Tibial nerve (tissue), 4 donors: ENCODE measurements around the gene JAK1. TPM values are rescaled to one million over a fixed set of nuclear protein-coding genes. Genes with fewer than 3 reads are reported as not detected.

Source experiments
- DNase-seq, 2 donors: peaks; one replicate each; pipeline ENCODE4 v3.0.0-alpha.2; 2019; ENCODE audit warnings: low spot score in 2 of 2
- H3K27ac ChIP-seq, 4 donors: fragments of 200-600 bp; sonication (generic) in 3 of 4; one replicate each; pipeline ENCODE4 v1.5.1; 2017 to 2019; ENCODE audit warnings: mild to moderate bottlenecking in 1 of 4
- H3K27me3 ChIP-seq, 2 donors: fragments of 200-600 bp; sonication (generic) in 1 of 2; one replicate each; pipeline versions ENCODE4 v1.5.1 to v1.6.0; 2017 to 2019
- H3K36me3 ChIP-seq, 3 donors: fragments of 200-600 bp; sonication (generic); one replicate each; pipeline ENCODE4 v1.5.1; 2018 to 2019
- H3K4me1 ChIP-seq, 4 donors: fragments of 200-600 bp; sonication (generic) in 3 of 4; one replicate each; pipeline ENCODE4 v1.5.1; 2017 to 2019
- H3K4me3 ChIP-seq, 4 donors: fragments of 200-600 bp; sonication (generic) in 3 of 4; one replicate each; pipeline ENCODE4 v1.5.1; 2017 to 2019; ENCODE audit warnings: mild to moderate bottlenecking in 1 of 4, moderate library complexity in 1 of 4
- H3K9me3 ChIP-seq, 4 donors: fragments of 200-600 bp; sonication (generic) in 3 of 4; one replicate each; pipeline ENCODE4 v1.5.1; 2017 to 2019
- CTCF ChIP-seq, 5 experiments: fragments of 200-600 bp in 3 of 5; fragments of 450-650 bp in 2 of 5; sonication (generic) in 3 of 5; IDR thresholded peaks; one replicate each; pipeline ENCODE4 v1.5.1; 2016 to 2019; ENCODE audit warnings: antibody characterized with exemption in 5 of 5, mild to moderate bottlenecking in 3 of 5, moderate library complexity in 2 of 5
- EP300 ChIP-seq, 2 donors: sonication (generic); formaldehyde crosslinking; IDR thresholded peaks; one replicate each; pipeline ENCODE4 v1.6.1; 2017; ENCODE audit warnings: antibody characterized with exemption in 2 of 2, mild to moderate bottlenecking in 1 of 2
- POLR2A ChIP-seq, 2 donors: fragments of 450-650 bp; IDR thresholded peaks; one replicate each; pipeline ENCODE4 v1.6.1; 2017; ENCODE audit warnings: antibody characterized with exemption in 2 of 2, mild to moderate bottlenecking in 2 of 2, moderate library complexity in 2 of 2
- WGBS, 2 donors: methylation state at CpG; one replicate each; pipeline ENCODE4 v1.1.5; 2018; 5-methylcytosine and 5-hydroxymethylcytosine counted together
- total RNA-seq, 4 donors: library from RNA; depleted of rRNA; stranded (reverse); fragments of >200 nt; gene quantifications; one replicate each; pipeline ENCODE4 v1.1.0, GENCODE V29; 2016

Gene JAK1
- total RNA-seq, 4 donors from 2014 or later, result 114 to 222 (median 138) TPM

GRCh38 chr1:64963466-64963865, 2.9 kb downstream of the JAK1 start:
- Histone ChIP-seq H3K4me1 (peaks cover 0 to 43% (median 16%) of the 10 kb centered on the region in 4 donors), H3K4me3 (no peak overlapping the region), H3K27ac (no peak overlapping the region), H3K36me3 (no peaks in the 10 kb centered on the region), H3K27me3 (no peaks in the 10 kb centered on the region), H3K9me3 (no peaks in the 10 kb centered on the region)
- WGBS, 2 donors, result 96 to 98% methylated on average over 5 of the region's 5 CpGs
- DNase-seq, result no peak
- TF ChIP-seq EP300 (IDR thresholded peaks at IDR 0.05) (no peak), CTCF (IDR thresholded peaks at IDR 0.05) (no peak), POLR2A (IDR thresholded peaks at IDR 0.05) (no peak)

- H3K27ac ChIP-seq, result no peak overlapping the region
- 72 to 74% methylated on average over 7 of the region's 7 CpGs for WGBS, 2 donors
These were observed 3.9 kb downstream of the JAK1 start for GRCh38 chr1:64962441-64962840.

GRCh38 chr1:64961923-64962322, 4.4 kb downstream of the JAK1 start:
- H3K27ac ChIP-seq, result no peak overlapping the region
- WGBS, 2 donors, result 55 to 62% methylated on average over 1 of the region's 1 CpG
- H3K4me3 ChIP-seq, result no peak overlapping the region
- H3K27me3 ChIP-seq, result no peaks in the 10 kb centered on the region
- no peak for DNase-seq
- no peaks in the 10 kb centered on the region for H3K9me3 ChIP-seq
- TF ChIP-seq EP300 (IDR thresholded peaks at IDR 0.05) (no peak), POLR2A (IDR thresholded peaks at IDR 0.05) (no peak), CTCF (IDR thresholded peaks at IDR 0.05) (no peak)
- H3K36me3 ChIP-seq, result no peaks in the 10 kb centered on the region
- peaks cover 0 to 53% (median 24%) of the 10 kb centered on the region in 4 donors for H3K4me1 ChIP-seq

More at GRCh38 chr1:64962441-64962840, 3.9 kb downstream of the JAK1 start:
- no peak for TF ChIP-seq CTCF (IDR thresholded peaks at IDR 0.05)
- no peak for TF ChIP-seq POLR2A (IDR thresholded peaks at IDR 0.05)
- no peak for TF ChIP-seq EP300 (IDR thresholded peaks at IDR 0.05)
- peaks cover 0 to 52% (median 21%) of the 10 kb centered on the region in 4 donors for H3K4me1 ChIP-seq
- no peaks in the 10 kb centered on the region for H3K9me3 ChIP-seq
- no peak overlapping the region for H3K4me3 ChIP-seq
- H3K36me3 ChIP-seq, result no peaks in the 10 kb centered on the region
- DNase-seq, result no peak
- no peaks in the 10 kb centered on the region for H3K27me3 ChIP-seq

GRCh38 chr1:64960731-64961130, 5.6 kb downstream of the JAK1 start:
- no peak for TF ChIP-seq CTCF (IDR thresholded peaks at IDR 0.05)
- TF ChIP-seq EP300 (IDR thresholded peaks at IDR 0.05), result no peak
- TF ChIP-seq POLR2A (IDR thresholded peaks at IDR 0.05), result no peak
- H3K4me1 ChIP-seq, result peaks cover 0 to 64% (median 34%) of the 10 kb centered on the region in 4 donors
- DNase-seq, result no peak

GRCh38 chr1:64959986-64960385, 6.4 kb downstream of the JAK1 start:
- Histone ChIP-seq H3K4me1 (peaks cover 0 to 68% (median 39%) of the 10 kb centered on the region in 4 donors), H3K27me3 (no peaks in the 10 kb centered on the region), H3K9me3 (no peaks in the 10 kb centered on the region), H3K36me3 (no peaks in the 10 kb centered on the region), H3K4me3 (no peak overlapping the region), H3K27ac (no peak overlapping the region)
- no peak for DNase-seq
- WGBS, 2 donors, result 89 to 93% methylated on average over 6 of the region's 6 CpGs
- TF ChIP-seq EP300 (IDR thresholded peaks at IDR 0.05), result no peak
- no peak for TF ChIP-seq POLR2A (IDR thresholded peaks at IDR 0.05)
- no peak for TF ChIP-seq CTCF (IDR thresholded peaks at IDR 0.05)

More at GRCh38 chr1:64960731-64961130, 5.6 kb downstream of the JAK1 start:
- Histone ChIP-seq H3K9me3 (no peaks in the 10 kb centered on the region), H3K4me3 (no peak overlapping the region), H3K27ac (no peak overlapping the region), H3K27me3 (no peaks in the 10 kb centered on the region), H3K36me3 (no peaks in the 10 kb centered on the region)
